Activated T-helper 1 cell treated with Interleukin-2 at 50 U/mL for 16 hours (primary cell): ENCODE measurements around the gene ACAD10.

ENCODE experiments used
- DNase-seq: peaks from one replicate; pipeline ENCODE4 v3.0.0-alpha.2; 2020; ENCODE audit warnings: low read depth

Gene ACAD10

GRCh38 chr12:111776836-111777344 is 91.0 kb downstream of the ACAD10 start:
- no peak for DNase-seq

GRCh38 chr12:111777345-111778045 is 91.6 kb downstream of the ACAD10 start:
- no peak for DNase-seq

GRCh38 chr12:111780166-111780565 is 94.3 kb downstream of the ACAD10 start:
- no peak for DNase-seq

- DNase-seq = no peak
These were observed 94.8 kb downstream of the ACAD10 start for GRCh38 chr12:111780615-111781014.

- DNase-seq = no peak
These were observed 95.3 kb downstream of the ACAD10 start for GRCh38 chr12:111781085-111781658.

- no peak for DNase-seq
These were observed 97.2 kb downstream of the ACAD10 start for GRCh38 chr12:111783046-111783445.

- DNase-seq = no peak
These were observed 99.1 kb downstream of the ACAD10 start for GRCh38 chr12:111784953-111785352.

- no peak for DNase-seq
These were observed 99.8 kb downstream of the ACAD10 start for GRCh38 chr12:111785651-111786050.

GRCh38 chr12:111788178-111788654 is 102.4 kb downstream of the ACAD10 start:
- no peak for DNase-seq

- DNase-seq = no peak
These were observed 103.9 kb downstream of the ACAD10 start for GRCh38 chr12:111789779-111790178.

GRCh38 chr12:111791507-111791906 is 105.7 kb downstream of the ACAD10 start:
- no peak for DNase-seq

GRCh38 chr12:111792155-111792855 is 106.5 kb downstream of the ACAD10 start:
- no peak for DNase-seq

GRCh38 chr12:111792856-111793235 is 107.0 kb downstream of the ACAD10 start:
- DNase-seq = no peak

GRCh38 chr12:111798182-111798581 is 112.3 kb downstream of the ACAD10 start:
- no peak for DNase-seq

- no peak for DNase-seq
These were observed 113.9 kb downstream of the ACAD10 start for GRCh38 chr12:111799758-111800157.

- DNase-seq = no peak
These were observed 117.3 kb downstream of the ACAD10 start for GRCh38 chr12:111803038-111803626.

- DNase-seq = no peak
These were observed 118.0 kb downstream of the ACAD10 start for GRCh38 chr12:111803851-111804250.

GRCh38 chr12:111806304-111806703 is 120.5 kb downstream of the ACAD10 start:
- no peak for DNase-seq
